RWPE1 (cell line): ENCODE data around the gene SLC4A3.

Experiments used
- CTCF ChIA-PET: fragments of 350-600 bp; sonication (Branson Sonifier 250); formaldehyde crosslinking; extraction: SDS; loops from one replicate; lab custom pipeline; 2021; lab: Yijun Ruan, JAX
- POLR2A ChIA-PET: fragments of 400-600 bp; formaldehyde crosslinking; extraction: SDS; loops from one replicate; lab custom pipeline; 2020; ENCODE audit warnings: antibody characterized with exemption; ENCODE audit not compliant: low non-redundant PET; lab: Yijun Ruan, JAX
- DNase-seq: peaks from one replicate; pipeline ENCODE4 v3.0.0; 2012; ENCODE audit warnings: low spot score
- H3K27ac ChIP-seq: fragments of 450-650 bp; 2 replicates; pipeline ENCODE4 v1.5.1; 2017
- CTCF ChIP-seq: fragments of 450-650 bp; conservative IDR thresholded peaks from 2 replicates; pipeline ENCODE4 v1.5.1; 2017; ENCODE audit warnings: low read depth, mild to moderate bottlenecking

SLC4A3 gene

GRCh38 chr2:219663116-219663762 is 35.8 kb downstream of the SLC4A3 start:
- DNase-seq = no peak
- TF ChIP-seq CTCF = no peak
- ChIA-PET POLR2A (no interaction called here), CTCF (no interaction called here)
- no peak overlapping the region for H3K27ac ChIP-seq

- ChIA-PET CTCF (interaction anchor here (0.6 kb wide), 1 partner anchor 200 kb away, joined by 3 read pairs; no protein-coding TSS in a partner anchor), POLR2A (no interaction called here)
- TF ChIP-seq CTCF = no peak
- no peak overlapping the region for H3K27ac ChIP-seq
- no peak for DNase-seq
These were observed 36.6 kb downstream of the SLC4A3 start for GRCh38 chr2:219664041-219664440.

DNA sequence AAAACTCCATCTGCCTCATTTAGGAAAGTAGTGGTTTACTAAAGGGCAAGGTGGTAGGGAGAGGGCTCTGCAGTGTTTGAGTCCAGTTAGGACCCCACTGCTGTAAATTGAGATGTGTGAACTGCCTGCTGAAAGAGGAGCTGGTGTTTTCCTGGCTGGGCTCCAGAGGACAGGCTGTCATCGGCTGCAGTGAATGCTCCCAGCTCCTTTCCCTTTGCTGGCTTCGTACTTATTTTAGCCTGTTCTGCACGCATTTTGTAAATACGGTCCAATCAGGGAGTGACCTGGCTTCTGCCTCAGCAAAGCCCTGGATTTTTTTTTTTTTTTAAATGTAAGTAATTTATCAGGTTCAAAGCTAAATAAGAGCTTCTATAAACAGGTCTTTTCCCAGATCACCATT is 37.5 kb downstream of the SLC4A3 start:
- H3K27ac ChIP-seq = no peak overlapping the region
- ChIA-PET CTCF (interaction anchor here (0.6 kb wide), 1 partner anchor 339 kb away, joined by 4 read pairs; no protein-coding TSS in a partner anchor), POLR2A (no interaction called here)
- DNase-seq = no peak
- TF ChIP-seq CTCF = no peak

GRCh38 chr2:219665926-219666325 is 38.5 kb downstream of the SLC4A3 start:
- no peak for DNase-seq
- H3K27ac ChIP-seq = no peak overlapping the region
- TF ChIP-seq CTCF = no peak
- ChIA-PET CTCF (interaction anchor here (0.7 kb wide), 2 partner anchors 8 to 125 kb away, joined by 3 to 4 read pairs; no protein-coding TSS in a partner anchor), POLR2A (no interaction called here)

- no peak for TF ChIP-seq CTCF
- ChIA-PET POLR2A (no interaction called here), CTCF (interaction anchor here (0.7 kb wide), 1 partner anchor 26 kb away, joined by 3 read pairs; no protein-coding TSS in a partner anchor)
- no peak overlapping the region for H3K27ac ChIP-seq
- no peak for DNase-seq
These were observed 40.9 kb downstream of the SLC4A3 start for GRCh38 chr2:219668316-219668715.

DNA sequence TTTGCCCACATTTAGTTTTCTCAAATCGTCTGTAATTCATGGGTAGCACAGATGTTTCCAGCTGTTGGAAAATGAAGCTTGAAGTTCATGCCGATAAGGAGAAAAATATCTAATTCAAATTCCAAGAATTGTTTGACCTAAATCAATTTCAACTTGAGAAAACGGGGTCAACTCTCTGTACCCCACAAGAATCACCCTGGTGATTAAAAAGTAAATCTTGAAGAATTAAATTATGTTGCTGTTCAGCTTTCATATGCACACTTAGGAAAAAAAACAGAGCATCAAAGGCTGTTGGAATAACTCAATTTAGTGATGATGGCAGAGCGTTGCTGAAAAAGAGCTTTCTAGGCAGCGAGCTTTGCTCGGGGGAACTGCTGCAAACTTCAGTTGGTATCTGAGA is 43.0 kb downstream of the SLC4A3 start:
- POLR2A ChIA-PET = no interaction called here
- H3K27ac ChIP-seq = no peak overlapping the region
- CTCF ChIA-PET = no interaction called here

More for the DNA sequence above, 43.0 kb downstream of the SLC4A3 start:
- DNase-seq = no peak
- no peak for TF ChIP-seq CTCF
